ENCODE results near the gene LRRC72.
"Not testable (repeated sequence)": the region's sequence is repeated elsewhere in the genome, so short reads cannot be mapped to it uniquely, and the experiment has no call there.

Gene LRRC72

GRCh38 chr7:16586081-16586874, 59.7 kb downstream of the LRRC72 start:
- DNase-seq, result no peak

GRCh38 chr7:16587129-16587528, 60.5 kb downstream of the LRRC72 start:
- no peak for DNase-seq

- DNase-seq, result peak; percentile 91
Measured at GRCh38 chr7:16587790-16588189, 61.2 kb downstream of the LRRC72 start.

- DNase-seq, result no peak
Measured at GRCh38 chr7:16589881-16590280, 63.3 kb downstream of the LRRC72 start.

GRCh38 chr7:16590424-16590823, 63.8 kb downstream of the LRRC72 start:
- peak; percentile 2 for DNase-seq

GRCh38 chr7:16592395-16592794, 65.8 kb downstream of the LRRC72 start:
- no peak for DNase-seq

GRCh38 chr7:16594061-16594460, 67.4 kb downstream of the LRRC72 start:
- no peak for DNase-seq

- DNase-seq, result no peak
Measured at GRCh38 chr7:16594676-16595075, 68.1 kb downstream of the LRRC72 start.

GRCh38 chr7:16595596-16595995, 69.0 kb downstream of the LRRC72 start:
- not testable (repeated sequence) for DNase-seq

- DNase-seq, result no peak
Measured at GRCh38 chr7:16598015-16598414, 71.4 kb downstream of the LRRC72 start.

- DNase-seq, result peak; percentile 66
Measured at GRCh38 chr7:16599860-16600259, 73.2 kb downstream of the LRRC72 start.

- DNase-seq, result peak; percentile 10
Measured at GRCh38 chr7:16603633-16604032, 77.0 kb downstream of the LRRC72 start.

- no peak for DNase-seq
Measured at GRCh38 chr7:16604054-16604453, 77.4 kb downstream of the LRRC72 start.

- no peak for DNase-seq
Measured at GRCh38 chr7:16606704-16607103, 80.1 kb downstream of the LRRC72 start.

- no peak for DNase-seq
Measured at GRCh38 chr7:16609842-16610450, 83.3 kb downstream of the LRRC72 start.

- DNase-seq, result no peak
Measured at GRCh38 chr7:16611711-16612110, 85.1 kb downstream of the LRRC72 start.

- no peak for DNase-seq
Measured at GRCh38 chr7:16615228-16615627, 88.6 kb downstream of the LRRC72 start.

- no peak for DNase-seq
Measured at GRCh38 chr7:16616122-16616521, 89.5 kb downstream of the LRRC72 start.

GRCh38 chr7:16616542-16616941, 89.9 kb downstream of the LRRC72 start:
- no peak for DNase-seq

GRCh38 chr7:16619979-16620408, 93.4 kb downstream of the LRRC72 start:
- no peak for DNase-seq

- no peak for DNase-seq
Measured at GRCh38 chr7:16626388-16626787, 99.8 kb downstream of the LRRC72 start.

GRCh38 chr7:16627236-16627635, 100.6 kb downstream of the LRRC72 start:
- DNase-seq, result no peak

- DNase-seq, result no peak
Measured at GRCh38 chr7:16630654-16631053, 104.0 kb downstream of the LRRC72 start.
